ENCODE measurements around the gene LRRC37B.
"Not testable (repeated sequence)": the region's sequence is repeated elsewhere in the genome, so short reads cannot be mapped to it uniquely, and the experiment has no call there.

The LRRC37B gene

DNA sequence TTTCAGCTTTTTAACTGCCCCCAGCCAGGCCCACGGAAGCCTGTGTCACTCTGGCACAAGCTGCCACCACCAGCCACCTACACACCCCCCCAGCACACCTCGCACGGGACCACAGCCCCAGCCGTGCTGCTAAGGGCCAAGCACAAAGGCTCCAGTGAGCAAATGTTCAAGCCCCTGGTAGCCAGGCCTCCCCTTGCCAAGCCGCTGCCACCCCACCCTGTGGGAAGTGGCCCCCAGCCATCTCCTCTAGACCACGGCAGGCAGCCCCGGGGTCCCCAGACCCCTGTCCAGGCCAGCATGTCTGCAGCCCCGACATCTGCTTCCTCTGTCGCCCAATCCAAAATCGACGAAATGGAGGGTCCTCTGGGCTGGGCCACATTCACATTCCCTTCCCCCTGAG lies 35.1 kb downstream of the LRRC37B start:
- not testable (repeated sequence) for DNase-seq (ENCODE audit: low spot score)

DNA sequence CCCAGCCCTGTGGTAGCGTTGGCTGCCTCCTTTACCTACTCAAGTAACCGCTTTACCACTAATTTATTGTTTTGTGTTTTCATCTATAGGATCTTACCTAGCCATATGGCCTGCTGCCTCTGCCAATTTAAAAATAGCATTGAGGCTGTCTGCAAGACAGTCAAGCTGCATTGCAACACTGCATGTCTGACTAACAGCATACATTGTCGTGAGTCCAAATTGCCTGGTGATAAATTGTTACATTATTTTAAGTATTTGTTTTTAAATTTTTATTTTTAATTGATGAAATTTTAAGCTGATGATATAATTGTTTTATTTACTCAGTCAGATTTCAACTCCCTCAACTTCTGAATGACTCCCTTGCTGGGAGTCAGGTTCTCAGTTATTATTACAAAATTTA lies 38.4 kb downstream of the LRRC37B start:
- not testable (repeated sequence) for DNase-seq (ENCODE audit: low spot score)

DNA sequence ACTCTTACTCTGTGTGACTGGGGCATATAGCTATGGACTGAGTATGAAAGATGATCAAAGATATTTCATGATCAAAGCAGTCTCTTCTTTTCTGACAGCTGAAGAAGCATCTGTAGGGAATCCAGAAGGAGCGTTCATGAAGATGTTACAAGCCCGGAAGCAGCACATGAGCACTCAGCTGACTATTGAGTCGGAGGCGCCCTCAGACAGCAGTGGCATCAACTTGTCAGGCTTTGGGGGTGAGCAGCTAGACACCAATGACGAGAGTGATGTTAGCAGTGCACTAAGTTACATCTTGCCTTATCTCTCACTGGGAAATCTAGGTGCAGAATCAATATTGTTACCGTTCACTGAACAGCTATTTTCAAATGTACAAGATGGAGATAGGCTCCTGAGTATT lies 40.5 kb downstream of the LRRC37B start:
- DNase-seq (ENCODE audit: low spot score), result not testable (repeated sequence)

DNA sequence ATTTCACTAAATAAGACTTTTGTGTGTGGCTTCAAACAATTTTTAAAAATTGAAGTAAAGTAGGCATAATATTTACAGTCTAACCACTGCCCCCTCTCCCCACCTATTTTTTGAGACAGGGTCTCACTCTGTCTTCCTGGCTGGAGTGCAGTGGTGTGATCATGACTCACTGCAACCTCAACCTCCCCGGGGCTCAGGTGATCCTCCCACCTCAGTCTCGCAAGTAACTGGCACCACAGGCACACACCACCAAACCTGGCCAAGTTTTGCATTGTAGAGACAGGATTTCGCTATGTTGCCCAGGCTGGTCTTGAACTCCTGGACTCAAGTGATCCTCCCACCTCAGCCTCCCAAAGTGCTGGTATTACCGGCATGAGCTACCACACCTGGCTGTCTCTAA lies 47.8 kb downstream of the LRRC37B start:
- DNase-seq (ENCODE audit: low spot score), result not testable (repeated sequence)

DNA sequence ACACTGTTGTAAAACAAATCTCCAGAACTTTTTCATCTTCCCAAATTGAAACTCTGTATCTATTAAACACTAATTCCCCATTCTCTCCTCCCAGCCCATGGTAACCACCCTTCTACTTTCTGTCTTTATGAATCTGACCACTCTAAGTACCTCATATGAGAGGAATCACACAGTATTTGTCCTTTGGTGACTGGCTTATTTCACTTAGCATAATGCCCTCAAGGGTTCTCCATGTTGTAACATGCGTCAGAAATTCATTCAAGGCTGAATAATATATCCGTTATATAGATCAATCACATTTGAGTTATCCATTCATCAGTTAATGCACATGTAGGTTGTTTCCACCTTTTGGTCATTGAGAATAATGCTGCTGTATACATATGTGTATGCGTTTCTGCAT lies 48.2 kb downstream of the LRRC37B start:
- not testable (repeated sequence) for DNase-seq (ENCODE audit: low spot score)

DNA sequence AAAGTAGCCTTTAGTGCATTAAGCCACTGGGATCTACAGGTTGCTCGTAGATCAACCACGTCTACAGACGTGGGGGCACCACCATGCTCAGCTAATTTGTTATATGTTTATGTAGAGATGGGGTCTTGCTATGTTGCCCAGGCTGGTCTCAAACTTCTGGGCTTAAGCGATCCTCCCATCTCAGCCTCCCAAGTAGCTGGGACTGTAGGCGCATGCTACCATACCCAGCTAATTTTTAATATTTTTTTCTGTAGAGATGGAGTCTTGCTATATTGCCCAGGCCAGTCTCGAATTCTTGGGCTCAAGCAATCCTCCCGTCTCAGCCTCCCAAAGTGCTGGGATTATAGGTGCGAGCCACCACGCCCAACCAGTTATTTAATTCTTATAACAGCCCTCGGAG lies 49.3 kb downstream of the LRRC37B start:
- not testable (repeated sequence) for DNase-seq (ENCODE audit: low spot score)

DNA sequence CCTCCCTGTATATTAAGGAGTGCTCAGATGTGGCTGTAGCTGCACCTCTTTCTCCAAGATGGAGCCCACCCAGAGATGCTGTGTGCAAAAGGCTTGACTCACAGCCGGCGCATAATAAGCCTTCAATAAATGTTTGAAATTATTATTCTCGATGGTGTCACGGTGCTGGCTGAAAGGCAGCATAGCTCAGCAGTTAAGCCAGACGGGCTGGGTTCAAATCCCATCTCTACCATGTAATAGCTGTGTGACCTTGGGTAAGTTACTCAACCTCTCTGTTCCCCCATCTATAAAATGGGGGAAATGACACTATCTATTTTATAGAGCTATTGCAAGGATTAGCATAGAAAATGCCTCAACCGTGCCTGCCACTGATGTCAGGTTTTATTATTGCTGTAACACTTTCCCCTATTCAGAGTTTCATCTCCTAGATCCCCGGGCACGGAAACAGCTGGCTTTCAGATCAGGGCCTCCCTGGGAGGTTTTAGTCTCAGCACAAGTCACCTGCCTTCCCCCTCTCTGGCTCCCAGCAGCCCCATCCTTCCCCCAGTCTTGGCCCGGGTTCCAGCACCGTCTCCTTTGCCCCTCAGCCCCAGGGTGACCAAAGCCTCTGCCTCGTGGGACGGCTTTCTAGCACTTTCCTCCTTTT lies 50.4 kb downstream of the LRRC37B start:
- DNase-seq (ENCODE audit: low spot score), result not testable (repeated sequence)

DNA sequence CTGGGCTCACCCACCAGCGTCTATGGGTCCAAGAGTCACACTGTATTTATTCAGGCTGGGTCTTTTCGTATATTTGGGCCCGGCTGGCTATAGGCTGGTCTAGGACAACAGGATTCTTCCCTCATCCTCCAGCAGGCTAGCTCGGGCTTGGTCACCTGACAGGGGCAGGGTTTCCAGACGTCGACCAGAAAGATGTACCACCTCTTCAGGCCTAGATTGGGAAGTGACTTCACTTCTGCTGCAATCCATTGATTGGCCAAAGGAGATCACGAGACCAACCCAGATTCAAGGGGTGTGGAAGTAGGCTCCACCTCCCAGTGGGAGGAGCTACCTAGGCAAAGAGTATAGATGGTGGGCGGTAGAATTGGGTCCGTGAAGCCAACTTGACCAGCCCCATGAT lies 53.5 kb downstream of the LRRC37B start:
- not testable (repeated sequence) for DNase-seq (ENCODE audit: low spot score)

DNA sequence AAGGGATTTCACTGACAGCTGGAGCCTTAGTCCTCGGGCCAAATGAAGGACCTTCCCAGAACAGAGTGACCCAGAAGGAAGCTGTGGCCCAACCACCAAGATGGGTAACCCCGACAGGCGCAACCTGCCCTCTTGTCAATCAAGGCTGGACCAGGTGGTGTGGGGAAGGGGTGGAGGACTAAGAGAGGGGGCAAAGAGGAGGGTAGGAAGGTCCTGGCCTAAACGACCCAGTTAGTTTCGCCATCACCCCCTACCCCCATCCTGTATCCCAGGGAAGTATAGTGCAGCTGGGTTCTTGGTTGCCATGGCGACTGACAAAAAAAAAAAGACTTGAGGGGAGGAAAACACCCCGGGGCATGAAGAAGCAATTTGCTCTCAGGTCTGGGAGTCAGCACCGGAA lies 54.7 kb downstream of the LRRC37B start:
- not testable (repeated sequence) for DNase-seq (ENCODE audit: low spot score)

DNA sequence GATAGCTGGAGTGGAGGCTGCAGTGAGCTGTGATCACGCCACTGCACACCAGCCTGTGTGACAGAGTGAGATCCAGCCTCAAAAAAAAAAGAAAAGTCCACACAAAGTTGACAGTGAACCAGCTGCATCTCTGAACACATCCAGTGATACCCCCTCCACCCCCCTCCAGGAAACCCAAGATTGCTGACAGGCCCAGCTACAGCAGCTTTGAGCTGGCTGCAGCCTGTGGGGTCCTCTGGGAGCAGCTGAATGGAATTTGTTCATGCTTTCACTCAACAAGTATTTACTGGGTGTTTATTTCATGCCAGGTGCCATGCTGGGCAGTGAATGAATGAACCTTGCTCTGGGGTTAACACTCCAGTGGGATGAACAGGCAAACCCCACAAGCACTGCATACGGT lies 56.9 kb downstream of the LRRC37B start:
- DNase-seq (ENCODE audit: low spot score), result not testable (repeated sequence)

DNA sequence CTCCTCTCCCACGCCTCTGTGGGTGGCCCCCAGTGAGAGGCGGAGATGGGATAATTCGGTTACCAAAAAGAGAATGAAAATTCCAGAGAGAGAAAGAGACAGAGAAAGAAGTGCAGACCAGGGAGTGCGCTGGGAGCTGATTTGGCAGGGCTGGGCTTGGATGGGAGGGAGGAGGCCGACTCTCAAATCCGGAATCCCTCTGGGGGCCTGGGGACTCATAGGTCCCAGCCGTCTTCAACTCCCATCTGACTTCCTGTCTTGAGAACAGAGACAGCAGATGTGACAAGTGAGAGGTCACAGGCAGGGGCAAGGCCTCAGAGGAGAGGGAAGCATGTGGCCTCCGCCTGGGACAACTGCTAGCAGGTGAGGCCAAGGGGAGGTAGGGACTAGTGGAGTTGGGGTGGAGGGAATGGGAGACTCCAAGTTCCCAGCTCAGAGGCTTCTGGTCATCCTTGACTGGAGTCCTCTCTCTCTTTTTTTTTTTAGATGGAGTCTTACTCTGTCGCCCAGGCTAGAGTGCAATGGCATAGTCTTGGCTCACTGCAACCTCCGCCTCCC lies 59.0 kb downstream of the LRRC37B start:
- not testable (repeated sequence) for DNase-seq (ENCODE audit: low spot score)

DNA sequence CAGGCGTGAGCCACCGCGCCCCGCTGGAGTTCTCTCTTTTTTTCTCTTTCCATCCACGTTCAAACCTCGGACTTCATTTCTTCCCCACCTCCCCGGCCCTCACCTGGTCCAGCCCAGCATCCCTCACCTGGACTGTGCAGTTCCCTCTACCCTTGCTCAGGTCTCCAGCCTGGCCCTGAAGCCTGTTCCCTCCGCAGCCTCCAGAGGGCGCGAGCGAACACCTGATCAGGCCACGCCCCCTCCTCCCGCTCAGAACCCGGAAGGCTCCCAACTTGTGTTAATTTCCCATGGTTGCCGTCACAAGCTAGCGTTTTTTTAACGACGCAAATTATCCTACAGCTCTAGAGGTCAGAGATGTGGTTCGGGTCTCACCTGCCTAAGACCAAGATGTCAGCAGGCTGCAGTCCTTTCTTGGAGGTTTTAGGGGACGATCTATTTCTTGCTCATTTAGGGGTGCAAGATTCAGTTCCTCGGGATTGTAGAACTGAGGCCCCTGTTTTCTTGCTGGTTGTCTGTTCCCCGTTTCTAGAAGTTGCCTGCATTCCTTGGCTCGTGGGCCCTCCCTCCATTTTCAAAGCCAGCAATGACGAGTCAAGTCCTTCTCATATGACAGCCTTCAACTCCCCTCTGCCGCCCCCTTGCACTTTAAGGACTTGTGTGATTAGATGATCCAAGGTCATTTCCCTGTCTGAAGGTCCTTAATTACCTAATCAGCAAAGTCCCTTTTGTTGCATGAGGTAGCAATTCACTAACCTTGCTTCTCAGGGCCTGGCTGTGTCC lies 59.9 kb downstream of the LRRC37B start:
- DNase-seq (ENCODE audit: low spot score), result not testable (repeated sequence)

DNA sequence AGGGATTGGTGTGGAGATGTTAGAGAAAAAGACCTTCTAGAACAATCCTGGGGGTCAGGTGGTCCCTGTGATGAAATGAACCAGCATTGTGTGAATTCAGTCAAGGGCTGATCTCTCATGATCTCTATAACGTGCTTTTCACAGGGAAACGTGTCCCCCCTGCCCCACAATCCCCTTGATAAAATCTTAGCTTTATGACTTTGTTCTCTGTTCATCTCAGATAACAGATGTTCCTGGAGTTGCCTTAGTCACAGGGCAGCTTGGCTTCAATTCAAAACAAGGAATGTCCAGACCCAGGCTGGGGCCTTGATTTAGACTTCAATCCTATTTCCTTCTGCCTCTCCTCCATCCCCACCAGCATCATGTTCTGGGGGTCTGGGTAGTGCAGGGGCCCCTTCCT lies 61.9 kb downstream of the LRRC37B start:
- not testable (repeated sequence) for DNase-seq (ENCODE audit: low spot score)

DNA sequence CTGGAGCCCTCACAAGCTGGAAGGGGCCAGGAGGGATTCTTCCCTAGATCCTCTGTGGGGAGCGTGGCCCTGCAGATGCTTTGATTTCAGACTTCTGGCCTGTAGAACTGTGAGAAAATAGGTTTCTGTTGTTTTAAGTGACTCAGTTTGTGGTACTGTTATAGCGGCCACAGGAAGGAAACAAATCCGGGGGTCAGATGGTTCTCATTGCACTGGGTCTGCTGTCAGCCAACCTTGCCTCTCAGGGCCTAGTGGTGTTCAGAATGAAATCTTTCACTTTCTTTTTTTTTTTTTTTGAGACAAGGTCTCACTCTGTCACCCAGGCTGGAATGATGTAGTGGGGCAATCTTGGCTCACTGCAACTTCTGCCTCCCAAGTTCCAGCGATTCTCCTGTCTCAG lies 64.8 kb downstream of the LRRC37B start:
- DNase-seq (ENCODE audit: low spot score), result not testable (repeated sequence)

DNA sequence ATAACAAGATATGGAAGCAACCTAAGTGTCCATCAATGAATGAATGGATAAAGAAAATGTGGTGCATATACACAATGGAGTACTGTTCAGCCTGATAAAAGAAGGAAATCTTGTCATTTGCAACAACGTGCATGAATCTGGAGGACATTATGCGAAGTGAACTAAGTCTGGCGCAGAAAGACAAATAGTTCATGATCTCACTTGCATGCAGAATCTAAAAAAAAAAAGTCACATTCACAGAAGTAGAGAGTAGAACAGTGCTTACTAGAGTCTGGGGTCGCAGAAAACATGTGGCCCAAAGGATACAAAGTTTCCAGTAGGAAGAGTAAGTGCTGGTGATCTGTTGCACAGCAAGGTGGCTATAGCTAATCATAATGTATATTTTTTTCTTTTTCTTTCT lies 65.9 kb downstream of the LRRC37B start:
- not testable (repeated sequence) for DNase-seq (ENCODE audit: low spot score)

DNA sequence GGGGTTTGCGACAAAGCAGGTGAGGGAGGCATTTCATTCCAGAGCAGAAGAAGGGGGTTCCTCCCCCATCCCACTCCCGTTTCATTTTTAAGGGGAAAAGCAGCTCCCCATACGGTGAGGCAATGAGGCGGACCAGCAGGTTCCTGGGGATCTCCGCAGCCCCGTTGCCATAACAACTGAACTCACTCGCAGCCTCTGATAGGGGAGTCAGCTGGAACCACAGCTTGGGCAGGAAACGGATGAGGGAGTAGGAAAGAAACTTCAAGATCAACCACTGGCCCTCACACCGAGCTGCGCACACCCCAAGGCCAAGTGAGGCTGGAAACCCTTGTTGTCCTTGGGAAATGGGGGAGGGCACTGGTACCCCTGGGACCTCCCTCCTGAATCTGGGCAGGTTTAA lies 72.6 kb downstream of the LRRC37B start:
- DNase-seq (ENCODE audit: low spot score), result peak; percentile 27

DNA sequence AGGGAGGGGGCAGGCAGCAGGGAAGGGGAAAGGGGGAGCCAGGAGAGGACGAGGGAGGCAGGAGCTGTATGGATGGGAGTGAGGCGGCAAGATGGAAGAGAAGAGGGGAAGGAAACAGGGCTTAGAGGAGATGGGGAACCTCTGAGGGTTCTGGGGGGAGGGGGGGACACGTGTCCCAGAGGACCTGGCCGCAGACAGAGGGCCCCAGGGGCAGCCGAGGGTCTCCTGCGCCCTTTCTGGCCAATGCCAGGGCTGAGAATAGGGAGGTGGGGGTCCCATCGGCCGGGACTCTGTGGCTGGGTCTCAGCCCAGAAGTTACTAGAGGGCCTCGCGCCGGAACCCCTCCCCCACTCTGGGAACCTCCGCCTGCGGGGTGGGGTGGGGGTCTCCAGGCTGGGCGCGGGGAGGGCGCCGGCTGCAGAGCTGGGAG lies 76.4 kb downstream of the LRRC37B start:
- not testable (repeated sequence) for DNase-seq (ENCODE audit: low spot score)

DNA sequence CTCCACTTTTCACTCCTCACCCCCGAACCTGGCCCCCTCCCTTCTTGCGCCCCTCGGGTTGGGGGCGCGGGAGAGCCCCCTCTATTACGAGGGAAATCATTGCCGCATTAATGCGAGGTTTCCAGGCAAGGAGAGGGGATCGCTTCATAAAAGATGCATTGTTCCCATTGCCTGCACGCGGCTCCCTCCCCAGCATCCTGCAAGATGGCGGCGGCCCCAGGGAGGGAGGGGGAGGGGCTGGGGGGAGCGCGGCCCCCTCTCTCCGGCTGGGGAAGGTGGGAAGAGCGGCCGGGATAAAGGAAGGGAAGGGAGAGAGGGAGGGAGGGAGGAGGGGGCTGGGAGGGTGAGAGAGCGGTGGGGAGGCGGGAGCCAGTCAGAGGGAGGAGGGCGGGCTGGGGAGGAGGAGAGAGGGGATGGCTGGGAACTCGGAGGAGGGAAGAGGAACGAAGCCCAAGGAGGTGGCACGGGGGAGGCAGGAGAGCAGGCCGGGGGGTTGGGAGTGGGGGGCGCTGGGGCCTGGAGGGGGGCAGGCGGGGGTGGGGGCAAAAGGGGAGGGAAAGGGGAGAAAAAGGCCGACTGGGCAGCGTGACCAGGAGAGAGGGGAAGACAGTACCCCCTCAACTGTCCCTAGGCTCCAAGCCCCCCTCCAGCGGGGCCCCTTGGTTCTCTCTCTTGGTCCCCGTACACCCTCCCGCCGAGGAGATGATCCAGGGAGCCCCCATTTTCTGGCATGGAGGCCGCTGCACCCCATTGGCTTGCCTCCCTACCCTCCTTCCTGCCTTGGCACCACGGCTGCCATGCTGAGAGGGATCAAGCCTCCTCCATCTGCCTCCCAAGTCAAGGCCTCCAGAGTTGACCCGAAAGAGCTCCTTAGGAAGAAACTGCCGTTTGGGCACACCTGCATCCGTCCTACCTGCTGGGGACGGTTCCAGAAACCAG lies 77.1 kb downstream of the LRRC37B start:
- DNase-seq (ENCODE audit: low spot score), result not testable (repeated sequence)

DNA sequence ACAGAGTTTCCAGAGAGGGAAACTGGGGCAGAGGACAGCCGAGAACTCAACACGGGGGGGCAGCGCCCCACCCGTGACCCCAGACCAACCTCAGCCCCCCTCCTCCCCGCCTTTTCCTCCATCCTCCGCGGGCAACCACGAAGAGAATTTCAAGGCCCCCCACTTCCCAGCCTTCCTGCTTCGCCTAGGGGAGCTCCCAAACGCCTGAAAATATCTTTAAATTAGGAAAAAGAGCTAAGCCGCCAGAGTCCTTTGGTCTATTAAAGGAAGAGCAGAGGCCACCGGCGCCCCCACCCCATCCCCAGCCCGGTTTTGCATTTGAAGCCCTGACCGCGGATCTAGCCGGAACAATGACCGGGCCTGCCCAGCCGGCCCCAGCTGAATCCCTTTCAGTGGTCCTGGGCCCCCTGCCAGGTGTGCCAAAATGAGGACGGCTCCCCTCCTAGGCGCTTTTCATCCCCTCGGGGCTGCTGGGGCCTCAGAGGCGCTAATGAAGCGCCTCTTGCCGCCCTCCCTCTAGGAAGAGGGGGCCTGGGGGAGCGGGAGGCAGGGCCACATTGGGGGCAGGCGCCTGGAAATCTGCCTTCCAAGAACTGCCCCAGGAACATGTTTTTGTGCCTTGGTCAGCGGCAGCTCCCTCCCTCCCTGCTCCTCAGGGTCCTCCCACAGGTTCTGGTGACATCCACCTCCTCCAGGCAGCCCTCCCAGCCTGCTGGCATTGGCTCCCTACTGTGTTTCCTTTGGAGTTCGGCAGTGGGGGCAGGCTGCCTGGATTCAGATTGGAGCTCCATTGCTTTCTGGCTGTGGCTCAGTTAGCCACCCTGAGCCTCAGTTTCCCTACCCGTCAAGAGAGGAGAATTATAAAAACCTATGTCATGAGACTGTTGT lies 78.0 kb downstream of the LRRC37B start:
- DNase-seq (ENCODE audit: low spot score), result not testable (repeated sequence)

DNA sequence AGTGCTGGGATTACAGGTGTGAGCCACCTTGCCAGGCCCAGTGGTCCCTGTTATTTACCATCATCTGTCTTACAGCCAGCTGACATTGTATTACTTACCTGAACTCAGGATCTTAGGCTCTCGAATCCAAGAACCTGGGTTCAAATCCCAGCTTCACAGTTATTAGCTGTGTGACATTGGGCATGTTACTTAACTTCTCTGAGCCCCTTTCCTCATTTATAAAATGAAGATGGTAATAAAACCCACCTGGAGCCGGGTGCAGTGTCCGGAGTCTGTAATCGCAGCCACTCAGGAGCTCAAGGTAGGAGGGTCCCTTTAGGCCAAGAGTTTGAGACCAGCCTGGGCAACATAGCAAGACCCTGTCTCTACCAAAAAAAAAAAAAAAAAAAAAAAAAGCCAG lies 79.7 kb downstream of the LRRC37B start:
- DNase-seq (ENCODE audit: low spot score), result not testable (repeated sequence)

DNA sequence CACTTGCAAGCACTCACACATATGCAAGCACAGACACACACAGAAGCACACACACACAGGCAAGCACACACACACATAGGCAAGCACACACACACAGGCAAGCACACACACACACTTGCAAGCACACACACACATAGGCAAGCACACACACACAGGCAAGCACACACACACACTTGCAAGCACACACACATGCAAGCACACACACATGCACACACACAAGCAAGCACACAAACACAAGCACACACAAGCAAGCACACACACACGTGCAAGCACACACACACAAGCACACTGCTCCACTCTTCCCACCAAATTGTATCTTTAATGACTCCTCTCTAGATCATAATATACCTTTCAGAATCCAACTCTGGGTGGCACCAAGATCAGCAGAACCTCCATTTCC lies 84.9 kb downstream of the LRRC37B start:
- not testable (repeated sequence) for DNase-seq (ENCODE audit: low spot score)
